ENCODE data around the gene TNFRSF6B. TPM values are rescaled to one million over a fixed set of nuclear protein-coding genes. Genes with fewer than 3 reads are reported as not detected.

Gene TNFRSF6B
- polyA plus RNA-seq, 1 of the 3 experiments (the other 2 are of a cell fraction), result 9.4 TPM

- Histone ChIP-seq H4K20me1 (ENCODE audit: insufficient read depth) (no peaks in the 10 kb centered on the region), H3K36me3 (replicated peaks in 1 of 2; ENCODE audit: control insufficient read depth in 1 of 2, insufficient read depth in 2 of 2, low read length in 1 of 2) (peaks cover 0 to under 1% of the 10 kb centered on the region in 2 experiments), H3K27me3 (ENCODE audit: insufficient read depth) (no peaks in the 10 kb centered on the region), H3F3A (replicated peaks; ENCODE audit: insufficient read depth) (no peaks in the 10 kb centered on the region), H3K9ac (no peak overlapping the region), H3K9me2 (no peaks in the 10 kb centered on the region), H3K4me2 (no peak overlapping the region), H3K79me2 (ENCODE audit: insufficient read depth) (no peaks in the 10 kb centered on the region), H3K9me3 (no peaks in the 10 kb centered on the region), H2AFZ (ENCODE audit: low read depth) (no peak overlapping the region), H3K4me3 (ENCODE audit: low read depth in 2 of 2, low read length in 1 of 2) (no peak overlapping the region), H3K27ac (ENCODE audit: low read depth in 2 of 2, low read length in 1 of 2) (no peak overlapping the region), H3K4me1 (ENCODE audit: control insufficient read depth in 1 of 2, insufficient read depth in 2 of 2, low read depth in 1 of 2, low read length in 1 of 2) (no peaks in the 10 kb centered on the region)
- DNase-seq, result no peak
- WGBS (ENCODE audit: low lambda C conversion rate), result 84% methylated on average over 7 of the region's 44 CpGs
- ChIA-PET CTCF (no interaction called here), POLR2A (no interaction called here)
- TF ChIP-seq SMC3 (IDR thresholded peaks at IDR 0.05; ENCODE audit: low read depth, low read length), result no peak
- no peak for TF ChIP-seq ELF1 (IDR thresholded peaks at IDR 0.05)
Measured at GRCh38 chr20:63689046-63690002, 7.1 kb upstream of the TNFRSF6B start.

- no peak overlapping the region for H3K4me2 ChIP-seq
- H2AFZ ChIP-seq (ENCODE audit: low read depth), result no peak overlapping the region
- ChIA-PET POLR2A (no interaction called here), CTCF (no interaction called here)
- no peaks in the 10 kb centered on the region for H3F3A ChIP-seq (replicated peaks; ENCODE audit: insufficient read depth)
- WGBS (ENCODE audit: low lambda C conversion rate), result 80% methylated on average over 5 of the region's 40 CpGs
- no peaks in the 10 kb centered on the region for H3K4me1 ChIP-seq (ENCODE audit: control insufficient read depth in 1 of 2, insufficient read depth in 2 of 2, low read depth in 1 of 2, low read length in 1 of 2)
- no peaks in the 10 kb centered on the region for H3K27me3 ChIP-seq (ENCODE audit: insufficient read depth)
- no peak overlapping the region for H3K4me3 ChIP-seq (ENCODE audit: low read depth in 2 of 2, low read length in 1 of 2)
- H3K79me2 ChIP-seq (ENCODE audit: insufficient read depth), result no peaks in the 10 kb centered on the region
- H4K20me1 ChIP-seq (ENCODE audit: insufficient read depth), result no peaks in the 10 kb centered on the region
- no peak for DNase-seq
- no peak overlapping the region for H3K9ac ChIP-seq
- no peak overlapping the region for H3K27ac ChIP-seq (ENCODE audit: low read depth in 2 of 2, low read length in 1 of 2)
- H3K36me3 ChIP-seq (replicated peaks in 1 of 2; ENCODE audit: control insufficient read depth in 1 of 2, insufficient read depth in 2 of 2, low read length in 1 of 2), result peaks cover 0 to 4% of the 10 kb centered on the region in 2 experiments
- no peak for TF ChIP-seq GATA2 (CRISPR knock-in tag; IDR thresholded peaks at IDR 0.05)
- no peak for TF ChIP-seq TCF12 (IDR thresholded peaks at IDR 0.05)
- TF ChIP-seq, protein P1, sequence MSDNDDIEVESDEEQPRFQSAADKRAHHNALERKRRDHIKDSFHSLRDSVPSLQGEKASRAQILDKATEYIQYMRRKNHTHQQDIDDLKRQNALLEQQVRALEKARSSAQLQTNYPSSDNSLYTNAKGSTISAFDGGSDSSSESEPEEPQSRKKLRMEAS (IDR thresholded peaks at IDR 0.05; ENCODE audit: low read depth), result no peak
- no peak for TF ChIP-seq JUND (IDR thresholded peaks at IDR 0.05)
- TF ChIP-seq RCOR1 (IDR thresholded peaks at IDR 0.05; ENCODE audit: low read length), result no peak
- TF ChIP-seq IRF3 (IDR thresholded peaks at IDR 0.05; ENCODE audit: low read depth, low read length), result no peak
- no peak for TF ChIP-seq GABPA (IDR thresholded peaks at IDR 0.05; ENCODE audit: low read depth)
- no peak for TF ChIP-seq REST (IDR thresholded peaks at IDR 0.05; ENCODE audit: low read depth, low read length)
- no peaks in the 10 kb centered on the region for H3K9me2 ChIP-seq
- H3K9me3 ChIP-seq, result no peaks in the 10 kb centered on the region
Measured at GRCh38 chr20:63690003-63690897, 6.2 kb upstream of the TNFRSF6B start.

Measured in SK-N-SH (cell line).